ENCODE measurements around the gene NHS. TPM values are rescaled to one million over a fixed set of nuclear protein-coding genes. Genes with fewer than 3 reads are reported as not detected.

Gene NHS
- polyA plus RNA-seq, 2 of the 4 experiments (the other 2 are of a cell fraction) = 3.6 to 5.0 TPM

DNA sequence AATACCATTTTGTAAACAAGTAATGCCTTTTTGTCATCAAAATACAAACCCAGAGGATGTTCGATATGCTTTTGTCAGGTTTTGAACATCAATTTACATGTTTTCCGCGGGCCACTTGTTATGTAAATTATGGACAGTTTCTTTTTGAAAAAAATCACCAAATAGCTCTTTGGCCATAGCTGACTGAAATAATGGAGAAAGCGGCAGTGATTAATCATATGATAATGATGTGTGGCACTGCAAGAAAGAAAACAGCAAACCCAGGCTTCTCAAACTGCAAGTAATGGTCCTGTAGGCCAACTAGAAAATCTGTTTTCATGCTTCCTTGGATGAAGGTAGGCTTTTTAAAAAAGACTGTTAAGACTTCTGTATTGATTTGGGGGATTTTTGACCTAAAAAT lies 346.7 kb downstream of the NHS start:
- CTCF ChIA-PET = no interaction called here

DNA sequence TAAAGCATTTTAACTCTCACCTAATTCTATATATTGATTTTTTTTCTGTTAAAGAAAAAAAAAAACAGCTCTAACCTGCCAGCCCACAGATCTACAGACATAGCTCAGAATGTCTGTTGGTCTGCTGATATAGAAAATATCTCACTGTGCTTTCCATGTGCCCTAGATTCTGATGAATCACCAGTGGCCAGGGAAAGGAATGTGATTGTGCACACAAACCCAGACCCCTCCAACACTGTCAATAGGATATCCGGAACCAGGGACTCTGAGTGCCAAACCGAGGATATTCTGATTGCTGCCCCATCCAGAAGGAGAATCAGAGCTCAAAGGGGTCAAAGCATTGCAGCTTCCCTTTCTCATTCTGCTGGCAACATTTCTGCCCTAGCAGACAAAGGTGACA lies 350.2 kb downstream of the NHS start:
- ChIA-PET CTCF (interaction anchor here (0.9 to 1.1 kb wide), 2 partner anchors 19 to 604 kb away, joined by 3 to 4 read pairs; no protein-coding TSS in a partner anchor), POLR2A (no interaction called here)
- H3K4me1 ChIP-seq = no peaks in the 10 kb centered on the region
- H3K27ac ChIP-seq = no peak overlapping the region
- no peak for FAIRE-seq
- ATAC-seq = no peak
- no peak for TF ChIP-seq HOXB13 (CRISPR knock-in tag; IDR thresholded peaks at IDR 0.05; ENCODE audit: low read depth)
- TF ChIP-seq MAX (IDR thresholded peaks at IDR 0.05) = no peak
- no peak for TF ChIP-seq TP53 (CRISPR knock-in tag; IDR thresholded peaks at IDR 0.05)
- H3K9me3 ChIP-seq = no peaks in the 10 kb centered on the region
- no peak overlapping the region for H3K4me2 ChIP-seq
- DNase-seq (ENCODE audit: low read depth in 1 of 2, low spot score in 1 of 2) = no peak
- 87% methylated on average over 2 of the region's 2 CpGs for WGBS (ENCODE audit: missing lambda C conversion rate)
- H3K4me3 ChIP-seq = no peak overlapping the region

More for the DNA sequence above, 346.7 kb downstream of the NHS start:
- H3K27ac ChIP-seq = no peak overlapping the region
- no peak overlapping the region for H3K4me2 ChIP-seq
- POLR2A ChIA-PET = no interaction called here
- H3K4me1 ChIP-seq = no peaks in the 10 kb centered on the region
- no peak for ATAC-seq
- no peak overlapping the region for H3K4me3 ChIP-seq
- H3K9me3 ChIP-seq = no peaks in the 10 kb centered on the region
- TF ChIP-seq HDAC2 (IDR thresholded peaks at IDR 0.05) (no peak), SREBF2 (IDR thresholded peaks at IDR 0.05) (no peak), MAX (IDR thresholded peaks at IDR 0.05) (no peak)
- FAIRE-seq = no peak
- no peak for DNase-seq (ENCODE audit: low read depth in 1 of 2, low spot score in 1 of 2)
- 95% methylated on average over 4 of the region's 4 CpGs for WGBS (ENCODE audit: missing lambda C conversion rate)

GRCh38 chrX:17732138-17732783 lies 357.3 kb downstream of the NHS start:
- ATAC-seq (no peak), FAIRE-seq (peak; percentile 23), DNase-seq (ENCODE audit: low read depth in 1 of 2, low spot score in 1 of 2) (no peak)
- 78% methylated on average over 15 of the region's 16 CpGs for WGBS (ENCODE audit: missing lambda C conversion rate)
- Histone ChIP-seq H3K27ac (no peak overlapping the region), H3K9me3 (no peaks in the 10 kb centered on the region), H3K4me1 (peaks cover 13% of the 10 kb centered on the region; the same call in 2 of the 3 replicates), H3K4me2 (no peak overlapping the region), H3K4me3 (no peak overlapping the region)
- ChIA-PET CTCF (interaction anchor here (0.9 kb wide), 1 partner anchor 611 kb away, joined by 3 read pairs; no protein-coding TSS in a partner anchor), POLR2A (no interaction called here)
- TF ChIP-seq HOXB5 (CRISPR knock-in tag; IDR thresholded peaks at IDR 0.05) (no peak), SMC3 (IDR thresholded peaks at IDR 0.05) (no peak), HMGXB4 (CRISPR knock-in tag; IDR thresholded peaks at IDR 0.05; ENCODE audit: borderline replicate concordance) (no peak), REST (IDR thresholded peaks at IDR 0.05) (no peak), ZSCAN20 (CRISPR knock-in tag; IDR thresholded peaks at IDR 0.05) (no peak), RCOR1 (IDR thresholded peaks at IDR 0.05; ENCODE audit: low read depth, low read length) (no peak), FOSB (CRISPR knock-in tag; IDR thresholded peaks at IDR 0.05) (no peak), MAFK (IDR thresholded peaks at IDR 0.05; ENCODE audit: partially characterized antibody) (no peak), NFE2L2 (conservative IDR thresholded peaks at IDR 0.05; ENCODE audit: low read length) (no peak), NR3C1 (IDR thresholded peaks at IDR 0.05) (no peak), NPAS2 (CRISPR knock-in tag; IDR thresholded peaks at IDR 0.05; ENCODE audit: borderline replicate concordance) (no peak), MAZ (IDR thresholded peaks at IDR 0.05; ENCODE audit: borderline replicate concordance, low read depth, low read length) (no peak), BHLHE40 (IDR thresholded peaks at IDR 0.05; ENCODE audit: low read depth, low read length) (no peak), ATOH8 (CRISPR knock-in tag; IDR thresholded peaks at IDR 0.05; ENCODE audit: low read depth) (no peak), HOXA7 (CRISPR knock-in tag; IDR thresholded peaks at IDR 0.05) (no peak)

All from A549 (cell line).